ENCODE data around the gene ALPK3.

ALPK3 gene

DNA sequence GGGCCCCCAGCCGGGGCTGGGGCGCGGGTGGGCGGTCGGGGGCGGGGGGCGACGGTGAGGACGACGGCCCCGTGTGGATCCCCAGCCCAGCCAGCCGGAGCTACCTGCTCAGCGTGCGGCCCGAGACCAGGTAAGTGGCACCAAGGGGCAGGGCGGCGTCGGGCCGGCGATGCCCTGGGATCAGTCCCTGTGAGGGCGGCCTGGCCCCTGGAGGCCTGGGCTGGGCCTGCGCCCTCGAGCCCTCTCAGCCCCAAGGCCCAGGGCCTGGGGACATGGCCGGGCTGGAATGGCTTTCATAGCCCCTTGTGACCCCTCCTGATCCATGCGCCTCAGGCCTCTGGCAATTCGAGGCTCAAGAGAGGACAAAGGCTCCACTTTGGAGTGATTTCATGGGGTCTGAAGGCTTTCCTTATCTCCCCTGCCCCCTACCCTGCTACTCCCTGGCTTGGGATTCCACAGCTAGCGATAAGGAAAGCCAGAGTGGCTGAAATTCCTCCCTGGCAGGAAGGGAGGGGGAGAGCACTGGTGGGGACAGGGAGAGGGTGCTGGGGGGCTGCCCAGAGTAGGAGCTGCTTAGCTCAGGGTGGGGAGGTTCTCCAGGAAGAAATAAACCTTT is 418 bp downstream of the ALPK3 start:
- H3K9me3 ChIP-seq (ENCODE audit: control extremely low read depth in 1 of 5, control insufficient read depth in 4 of 5, insufficient read depth in 2 of 5, low read depth in 1 of 5, low read length in 4 of 5): no peaks in the 10 kb centered on the region
- POLR2A ChIA-PET: no interaction called here
- DNase-seq: peak in 2 of 3 donors; percentile 21 to 36
- peaks cover 0 to 22% (median 14%) of the 10 kb centered on the region in 4 experiments for H3K4me1 ChIP-seq (ENCODE audit: control extremely low read depth in 1 of 4, control insufficient read depth in 4 of 4, insufficient read depth in 4 of 4, low read length in 3 of 4)
- no peaks in the 10 kb centered on the region for H3K36me3 ChIP-seq (ENCODE audit: control insufficient read depth in 4 of 4, insufficient read depth in 4 of 4, low read length in 3 of 4)
- CTCF ChIA-PET: interaction anchor here (1.1 to 1.5 kb wide), 3 partner anchors 9 to 165 kb away, joined by 3 to 5 read pairs (median 3); no protein-coding TSS in a partner anchor
- 40% methylated on average over 23 of the region's 27 CpGs for WGBS (ENCODE audit: insufficient coverage)
- peak overlapping the region in 2 of 7 experiments; percentile 49 to 56 for H3K4me3 ChIP-seq (ENCODE audit: control insufficient read depth in 1 of 7, extremely low read depth in 1 of 7, insufficient read depth in 4 of 7, low read depth in 2 of 7, low read length in 6 of 7)
- H3K27me3 ChIP-seq (replicated peaks in 2 of 5; ENCODE audit: control insufficient read depth in 4 of 5, insufficient read depth in 5 of 5, low read length in 4 of 5): peaks cover 0 to 14% (median 0%) of the 10 kb centered on the region in 5 experiments
- no peak overlapping the region for H3K27ac ChIP-seq (ENCODE audit: insufficient read depth in 1 of 2, low read depth in 1 of 2, low read length in 2 of 2, poor library complexity in 1 of 2, severe bottlenecking in 2 of 2)

DNA sequence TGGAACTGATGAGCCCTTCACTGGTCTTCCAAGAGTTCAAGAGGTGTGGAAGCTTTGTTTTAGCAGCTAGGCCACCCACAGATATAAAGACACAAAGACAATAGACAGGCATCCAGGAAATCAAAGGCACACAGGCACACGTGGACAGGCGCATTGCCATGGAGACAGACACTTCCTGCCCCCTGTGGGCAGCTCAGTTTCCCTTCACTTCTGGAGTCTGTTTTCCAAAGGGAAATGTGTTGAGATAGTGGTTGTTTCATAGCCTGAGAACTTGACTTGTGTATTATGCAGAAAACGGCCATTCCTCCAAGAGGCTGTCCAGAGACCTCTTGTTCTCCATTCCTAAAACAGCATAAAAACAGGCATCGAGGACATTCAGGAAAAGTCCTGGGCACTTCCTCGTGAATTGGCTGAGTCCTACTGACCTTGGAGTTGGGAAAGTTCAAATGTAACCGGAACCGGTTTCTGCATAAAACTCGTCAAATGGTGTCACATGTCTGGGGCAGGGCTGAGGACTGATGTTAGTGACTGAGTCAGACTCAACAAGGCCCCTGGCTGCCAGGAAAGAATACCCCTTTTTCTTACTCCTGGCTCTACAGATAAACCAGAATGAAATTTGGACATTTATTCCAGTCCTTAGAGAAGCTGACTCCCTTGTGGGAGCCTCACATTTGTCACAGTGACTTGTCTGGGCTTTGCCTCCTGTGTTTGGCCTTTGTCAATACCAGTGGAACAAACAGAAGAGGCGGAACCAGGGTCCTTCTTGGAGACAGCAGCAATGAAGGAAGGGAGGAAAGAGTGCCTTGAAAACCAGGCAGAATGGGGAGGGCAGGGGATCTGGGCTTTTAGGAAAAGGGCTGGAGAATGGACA is 1.3 kb downstream of the ALPK3 start:
- H3K4me1 ChIP-seq (ENCODE audit: control extremely low read depth in 1 of 4, control insufficient read depth in 4 of 4, insufficient read depth in 4 of 4, low read length in 3 of 4): peaks cover 0 to 22% (median 14%) of the 10 kb centered on the region in 4 experiments
- H3K36me3 ChIP-seq (ENCODE audit: control insufficient read depth in 4 of 4, insufficient read depth in 4 of 4, low read length in 3 of 4): no peaks in the 10 kb centered on the region
- H3K27me3 ChIP-seq (replicated peaks in 2 of 5; ENCODE audit: control insufficient read depth in 4 of 5, insufficient read depth in 5 of 5, low read length in 4 of 5): peaks cover 0 to 14% (median 0%) of the 10 kb centered on the region in 5 experiments
- no peaks in the 10 kb centered on the region for H3K9me3 ChIP-seq (ENCODE audit: control extremely low read depth in 1 of 5, control insufficient read depth in 4 of 5, insufficient read depth in 2 of 5, low read depth in 1 of 5, low read length in 4 of 5)
- ChIA-PET POLR2A (no interaction called here), CTCF (interaction anchor here (1.1 to 1.2 kb wide), 2 partner anchors 10 to 165 kb away, joined by 3 to 5 read pairs; no protein-coding TSS in a partner anchor)
- WGBS (ENCODE audit: insufficient coverage): 83% methylated on average over 8 of the region's 9 CpGs
- no peak overlapping the region for H3K4me3 ChIP-seq (ENCODE audit: control insufficient read depth in 1 of 7, extremely low read depth in 1 of 7, insufficient read depth in 4 of 7, low read depth in 2 of 7, low read length in 6 of 7)
- no peak for DNase-seq
- H3K27ac ChIP-seq (ENCODE audit: insufficient read depth in 1 of 2, low read depth in 1 of 2, low read length in 2 of 2, poor library complexity in 1 of 2, severe bottlenecking in 2 of 2): no peak overlapping the region

DNA sequence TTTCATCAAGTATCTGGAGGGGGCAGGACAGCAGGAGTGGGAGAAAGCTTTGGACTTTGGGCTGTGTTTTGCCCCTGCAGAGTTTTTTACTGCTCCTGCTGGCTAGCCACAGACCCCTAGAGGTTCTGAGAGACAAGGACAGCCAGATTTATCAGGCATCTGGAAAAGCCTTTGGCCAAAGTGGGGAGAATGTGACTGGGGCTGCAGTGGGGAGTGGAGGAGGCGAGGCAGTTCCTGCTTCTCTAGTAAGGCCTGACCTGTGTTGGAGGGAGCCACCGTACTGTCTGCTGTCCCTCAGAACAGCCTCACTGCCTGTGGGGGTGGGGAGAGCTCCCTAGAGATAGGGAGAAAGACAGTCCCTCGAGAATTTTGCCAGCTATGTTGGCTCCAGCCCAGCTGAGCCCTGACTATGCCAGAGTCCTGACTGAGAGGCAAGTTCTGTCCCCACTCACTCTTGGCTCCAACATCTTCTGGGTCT is 2.2 kb downstream of the ALPK3 start:
- WGBS (ENCODE audit: insufficient coverage): 85% methylated on average over 2 of the region's 3 CpGs
- H3K4me3 ChIP-seq (ENCODE audit: control insufficient read depth in 1 of 7, extremely low read depth in 1 of 7, insufficient read depth in 4 of 7, low read depth in 2 of 7, low read length in 6 of 7): no peak overlapping the region
- no peaks in the 10 kb centered on the region for H3K9me3 ChIP-seq (ENCODE audit: control extremely low read depth in 1 of 5, control insufficient read depth in 4 of 5, insufficient read depth in 2 of 5, low read depth in 1 of 5, low read length in 4 of 5)
- POLR2A ChIA-PET: no interaction called here
- peaks cover 0 to 14% (median 0%) of the 10 kb centered on the region in 5 experiments for H3K27me3 ChIP-seq (replicated peaks in 2 of 5; ENCODE audit: control insufficient read depth in 4 of 5, insufficient read depth in 5 of 5, low read length in 4 of 5)
- H3K36me3 ChIP-seq (ENCODE audit: control insufficient read depth in 4 of 4, insufficient read depth in 4 of 4, low read length in 3 of 4): no peaks in the 10 kb centered on the region
- no peak for DNase-seq
- no peak overlapping the region for H3K27ac ChIP-seq (ENCODE audit: insufficient read depth in 1 of 2, low read depth in 1 of 2, low read length in 2 of 2, poor library complexity in 1 of 2, severe bottlenecking in 2 of 2)
- peaks cover 0 to 22% (median 14%) of the 10 kb centered on the region in 4 experiments for H3K4me1 ChIP-seq (ENCODE audit: control extremely low read depth in 1 of 4, control insufficient read depth in 4 of 4, insufficient read depth in 4 of 4, low read length in 3 of 4)
- CTCF ChIA-PET: interaction anchor here (0.7 kb wide), 1 partner anchor 20 kb away, joined by 4 read pairs; no protein-coding TSS in a partner anchor

DNA sequence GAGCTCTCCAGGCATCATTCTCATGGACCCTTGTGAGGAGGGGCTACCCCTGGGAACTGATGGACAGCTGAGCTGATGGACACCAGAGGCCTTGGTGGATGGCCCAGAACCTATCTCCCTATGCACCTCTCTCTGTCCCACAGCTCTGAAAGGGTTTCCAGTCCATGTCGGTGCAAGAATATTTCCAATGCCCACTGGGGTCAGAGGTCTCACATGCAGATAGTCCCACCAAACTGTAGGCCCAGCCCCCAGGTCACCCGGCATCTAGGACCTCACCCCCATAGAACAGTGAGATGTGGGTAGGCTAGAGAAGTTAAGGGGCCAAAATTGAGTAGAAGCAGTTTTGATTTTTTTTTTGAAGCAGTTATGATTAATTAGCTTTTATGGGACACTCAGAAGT is 2.6 kb downstream of the ALPK3 start:
- WGBS (ENCODE audit: insufficient coverage): no CpG with 5 or more reads among the region's 2 CpGs
- H3K4me3 ChIP-seq (ENCODE audit: control insufficient read depth in 1 of 7, extremely low read depth in 1 of 7, insufficient read depth in 4 of 7, low read depth in 2 of 7, low read length in 6 of 7): no peak overlapping the region
- H3K36me3 ChIP-seq (ENCODE audit: control insufficient read depth in 4 of 4, insufficient read depth in 4 of 4, low read length in 3 of 4): no peaks in the 10 kb centered on the region
- H3K4me1 ChIP-seq (ENCODE audit: control extremely low read depth in 1 of 4, control insufficient read depth in 4 of 4, insufficient read depth in 4 of 4, low read length in 3 of 4): peaks cover 0 to 22% (median 14%) of the 10 kb centered on the region in 4 experiments
- H3K9me3 ChIP-seq (ENCODE audit: control extremely low read depth in 1 of 5, control insufficient read depth in 4 of 5, insufficient read depth in 2 of 5, low read depth in 1 of 5, low read length in 4 of 5): no peaks in the 10 kb centered on the region
- ChIA-PET POLR2A (no interaction called here), CTCF (interaction anchor here (0.7 kb wide), 1 partner anchor 20 kb away, joined by 4 read pairs; no protein-coding TSS in a partner anchor)
- H3K27ac ChIP-seq (ENCODE audit: insufficient read depth in 1 of 2, low read depth in 1 of 2, low read length in 2 of 2, poor library complexity in 1 of 2, severe bottlenecking in 2 of 2): no peak overlapping the region
- peaks cover 0 to 14% (median 0%) of the 10 kb centered on the region in 5 experiments for H3K27me3 ChIP-seq (replicated peaks in 2 of 5; ENCODE audit: control insufficient read depth in 4 of 5, insufficient read depth in 5 of 5, low read length in 4 of 5)
- DNase-seq: no peak

DNA sequence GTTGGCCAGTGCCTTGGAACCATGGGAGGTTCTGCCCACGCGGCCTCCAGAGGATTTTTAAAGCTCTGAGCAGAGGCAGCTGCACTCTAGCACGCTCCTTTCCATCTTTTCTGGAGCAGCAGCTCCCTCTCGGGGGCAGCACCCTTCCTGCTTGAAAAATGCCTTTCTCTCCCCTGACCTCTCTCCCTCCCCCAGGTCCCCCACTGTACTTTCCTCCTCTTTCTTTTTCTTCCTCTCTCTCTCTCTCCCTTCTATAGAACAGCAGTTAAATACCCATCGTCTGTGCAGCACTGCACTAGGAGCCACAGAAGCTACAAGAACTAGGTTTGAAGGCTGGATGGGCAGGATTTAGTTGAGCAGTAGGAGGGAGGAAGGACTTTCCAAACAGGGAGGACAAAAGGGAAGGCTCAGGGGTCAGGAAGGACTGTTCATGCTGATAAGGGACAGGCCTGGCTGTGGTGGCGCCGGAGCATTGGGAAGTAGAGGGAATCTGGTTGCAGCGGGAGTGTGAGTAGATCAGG is 4.4 kb downstream of the ALPK3 start:
- Histone ChIP-seq H3K27ac (ENCODE audit: insufficient read depth in 1 of 2, low read depth in 1 of 2, low read length in 2 of 2, poor library complexity in 1 of 2, severe bottlenecking in 2 of 2) (no peak overlapping the region), H3K4me3 (ENCODE audit: control insufficient read depth in 1 of 7, extremely low read depth in 1 of 7, insufficient read depth in 4 of 7, low read depth in 2 of 7, low read length in 6 of 7) (no peak overlapping the region), H3K36me3 (ENCODE audit: control insufficient read depth in 4 of 4, insufficient read depth in 4 of 4, low read length in 3 of 4) (no peaks in the 10 kb centered on the region), H3K9me3 (ENCODE audit: control extremely low read depth in 1 of 5, control insufficient read depth in 4 of 5, insufficient read depth in 2 of 5, low read depth in 1 of 5, low read length in 4 of 5) (no peaks in the 10 kb centered on the region), H3K27me3 (replicated peaks in 2 of 5; ENCODE audit: control insufficient read depth in 4 of 5, insufficient read depth in 5 of 5, low read length in 4 of 5) (peaks cover 0 to 13% (median 0%) of the 10 kb centered on the region in 5 experiments), H3K4me1 (ENCODE audit: control extremely low read depth in 1 of 4, control insufficient read depth in 4 of 4, insufficient read depth in 4 of 4, low read length in 3 of 4) (peaks cover 0 to 21% (median 11%) of the 10 kb centered on the region in 4 experiments)
- POLR2A ChIA-PET: interaction anchor here (0.7 kb wide), 1 partner anchor 320 kb away, joined by 3 read pairs; no protein-coding TSS in a partner anchor
- peak in 2 of 3 donors; percentile 31 to 36 for DNase-seq
- CTCF ChIA-PET: interaction anchor here (0.9 to 1.7 kb wide), 7 partner anchors 9 to 236 kb away, joined by 3 to 5 read pairs (median 4); no protein-coding TSS in a partner anchor
- 41% methylated on average over 7 of the region's 8 CpGs for WGBS (ENCODE audit: insufficient coverage)

DNA sequence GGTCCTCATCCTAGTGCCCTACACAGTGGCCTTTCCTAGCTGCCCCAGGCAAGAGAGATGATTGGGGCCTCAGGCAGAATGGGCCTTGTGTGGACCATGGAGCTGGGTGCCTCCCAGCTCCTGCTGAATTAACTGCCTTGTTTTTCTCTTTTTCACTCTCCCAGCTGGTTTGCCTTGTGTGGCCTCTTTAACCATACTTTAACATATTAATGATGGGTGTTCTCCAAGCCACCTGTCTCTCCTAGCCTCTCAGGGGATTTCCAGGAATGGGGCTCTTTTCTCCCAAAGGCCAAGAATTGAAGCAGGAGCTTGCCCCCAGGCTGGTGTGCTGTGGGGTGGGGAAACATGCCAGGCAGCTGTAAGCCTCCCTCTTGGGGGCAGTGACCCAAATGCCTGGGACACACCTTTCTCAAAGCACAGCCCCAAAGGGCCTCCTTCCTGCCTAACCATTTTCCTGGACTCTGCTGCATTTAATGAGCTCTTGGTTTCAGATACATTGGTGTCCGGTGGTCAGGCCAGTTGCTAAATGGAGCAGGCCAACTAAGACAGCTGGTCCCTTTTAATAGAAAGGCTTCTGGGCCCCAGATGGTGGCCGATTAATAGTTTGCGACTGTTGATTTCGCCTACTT is 5.6 kb downstream of the ALPK3 start:
- WGBS (ENCODE audit: insufficient coverage): 95% methylated on average over 4 of the region's 4 CpGs
- DNase-seq: no peak
- no peaks in the 10 kb centered on the region for H3K36me3 ChIP-seq (ENCODE audit: control insufficient read depth in 4 of 4, insufficient read depth in 4 of 4, low read length in 3 of 4)
- no peak overlapping the region for H3K27ac ChIP-seq (ENCODE audit: insufficient read depth in 1 of 2, low read depth in 1 of 2, low read length in 2 of 2, poor library complexity in 1 of 2, severe bottlenecking in 2 of 2)
- CTCF ChIA-PET: interaction anchor here (0.9 to 1.7 kb wide), 4 partner anchors 10 to 234 kb away, joined by 3 to 5 read pairs (median 4); no protein-coding TSS in a partner anchor
- peaks cover 0 to 11% (median 6%) of the 10 kb centered on the region in 4 experiments for H3K4me1 ChIP-seq (ENCODE audit: control extremely low read depth in 1 of 4, control insufficient read depth in 4 of 4, insufficient read depth in 4 of 4, low read length in 3 of 4)
- H3K9me3 ChIP-seq (ENCODE audit: control extremely low read depth in 1 of 5, control insufficient read depth in 4 of 5, insufficient read depth in 2 of 5, low read depth in 1 of 5, low read length in 4 of 5): no peaks in the 10 kb centered on the region
- no peak overlapping the region for H3K4me3 ChIP-seq (ENCODE audit: control insufficient read depth in 1 of 7, extremely low read depth in 1 of 7, insufficient read depth in 4 of 7, low read depth in 2 of 7, low read length in 6 of 7)
- H3K27me3 ChIP-seq (replicated peaks in 2 of 5; ENCODE audit: control insufficient read depth in 4 of 5, insufficient read depth in 5 of 5, low read length in 4 of 5): peaks cover 0 to 3% (median 0%) of the 10 kb centered on the region in 5 experiments
- POLR2A ChIA-PET: no interaction called here
